Lower leg skin (tissue), 4 donors: Measurements from ENCODE around the gene HEATR3. TPM values are rescaled to one million over a fixed set of nuclear protein-coding genes. Genes with fewer than 3 reads are reported as not detected.
A peak's percentile ranks its signal among the peaks of the same experiment; 100 is the strongest.

Experiments used
- DNase-seq, 2 donors: peaks; one replicate each; pipeline ENCODE4 v3.0.0-alpha.2; 2019; ENCODE audit warnings: low spot score in 2 of 2
- H3K4me3 ChIP-seq: fragments of 200-600 bp; sonication (generic); 2 replicates; pipeline ENCODE4 v1.5.1; 2017; ENCODE audit warnings: mild to moderate bottlenecking, low read depth; ENCODE audit not compliant: poor library complexity, severe bottlenecking
- CTCF ChIP-seq, 3 donors: fragments of 450-650 bp; IDR thresholded peaks; one replicate each; pipeline ENCODE4 v1.5.1; 2016; ENCODE audit warnings: antibody characterized with exemption in 3 of 3, mild to moderate bottlenecking in 3 of 3, moderate library complexity in 2 of 3
- POLR2A ChIP-seq, 2 donors: fragments of 450-650 bp; IDR thresholded peaks; one replicate each; pipeline ENCODE4 v1.6.1; 2016 to 2017; ENCODE audit warnings: antibody characterized with exemption in 2 of 2, mild to moderate bottlenecking in 1 of 2, moderate library complexity in 1 of 2
- WGBS, 2 donors: methylation state at CpG; one replicate each; pipeline ENCODE4 v1.1.5; 2018; 5-methylcytosine and 5-hydroxymethylcytosine counted together
- intact Hi-C: fragments of 100-400 bp; cut with DNase I; formaldehyde crosslinking; loops from one replicate; pipeline ENCODE4 v1.15.0; 2023; ENCODE audit warnings: low total_unique reads
- total RNA-seq, 4 donors: library from RNA; depleted of rRNA; stranded (reverse); fragments of >200 nt; gene quantifications; one replicate each; pipeline ENCODE4 v1.1.0, GENCODE V29; 2016

The HEATR3 gene
- total RNA-seq, 4 donors from 2014 or later: 11.5 to 19.7 (median 12.5) TPM

- intact Hi-C loops: no loop called here
- TF ChIP-seq POLR2A (IDR thresholded peaks at IDR 0.05) (no peak), CTCF (IDR thresholded peaks at IDR 0.05) (no peak)
These were observed 70.6 kb downstream of the HEATR3 start for GRCh38 chr16:50136399-50136798.

GRCh38 chr16:50137268-50137667, 71.5 kb downstream of the HEATR3 start:
- TF ChIP-seq POLR2A (IDR thresholded peaks at IDR 0.05) (no peak), CTCF (IDR thresholded peaks at IDR 0.05) (no peak)
- intact Hi-C loops: no loop called here
- no peak for DNase-seq
- WGBS, 2 donors: 97 to 98% methylated on average over 3 of the region's 3 CpGs
- H3K4me3 ChIP-seq: no peak overlapping the region

More at GRCh38 chr16:50136399-50136798, 70.6 kb downstream of the HEATR3 start:
- no peak overlapping the region for H3K4me3 ChIP-seq
- no peak for DNase-seq

- WGBS, 2 donors: 89 to 90% methylated on average over 1 of the region's 1 CpG
- TF ChIP-seq CTCF (IDR thresholded peaks at IDR 0.05) (no peak), POLR2A (IDR thresholded peaks at IDR 0.05) (no peak)
- H3K4me3 ChIP-seq: no peak overlapping the region
- DNase-seq: no peak
- intact Hi-C loops: no loop called here
These were observed 73.8 kb downstream of the HEATR3 start for GRCh38 chr16:50139580-50139979.

- WGBS, 2 donors: 62 to 72% methylated on average over 2 of the region's 2 CpGs
- no peak for TF ChIP-seq CTCF (IDR thresholded peaks at IDR 0.05)
- TF ChIP-seq POLR2A (IDR thresholded peaks at IDR 0.05): no peak
- no peak overlapping the region for H3K4me3 ChIP-seq
- DNase-seq: no peak
- intact Hi-C loops: no loop called here
These were observed 78.4 kb downstream of the HEATR3 start for GRCh38 chr16:50144211-50144610.

- TF ChIP-seq CTCF (IDR thresholded peaks at IDR 0.05) (no peak), POLR2A (IDR thresholded peaks at IDR 0.05) (no peak)
- no peak overlapping the region for H3K4me3 ChIP-seq
- intact Hi-C loops: no loop called here
- DNase-seq: peak in 1 of 2 donors; percentile 8
- 87 to 93% methylated on average over 9 of the region's 9 CpGs for WGBS, 2 donors
These were observed 81.0 kb downstream of the HEATR3 start for GRCh38 chr16:50146479-50147435.
